Stromal cell of bone marrow (primary cell): ENCODE data around the gene CYP2U1.
"Not testable (repeated sequence)": the region's sequence is repeated elsewhere in the genome, so short reads cannot be mapped to it uniquely, and the experiment has no call there.

Source experiments
- DNase-seq: peaks from one replicate; pipeline ENCODE4 v3.0.0-alpha.2; 2012; ENCODE audit warnings: low read depth

Gene CYP2U1

GRCh38 chr4:107922486-107923473 lies 8.6 kb upstream of the CYP2U1 start:
- DNase-seq: no peak

GRCh38 chr4:107925713-107926112 lies 5.6 kb upstream of the CYP2U1 start:
- DNase-seq: not testable (repeated sequence)

- DNase-seq: not testable (repeated sequence)
These were observed 4.5 kb upstream of the CYP2U1 start for GRCh38 chr4:107926875-107927274.

DNA sequence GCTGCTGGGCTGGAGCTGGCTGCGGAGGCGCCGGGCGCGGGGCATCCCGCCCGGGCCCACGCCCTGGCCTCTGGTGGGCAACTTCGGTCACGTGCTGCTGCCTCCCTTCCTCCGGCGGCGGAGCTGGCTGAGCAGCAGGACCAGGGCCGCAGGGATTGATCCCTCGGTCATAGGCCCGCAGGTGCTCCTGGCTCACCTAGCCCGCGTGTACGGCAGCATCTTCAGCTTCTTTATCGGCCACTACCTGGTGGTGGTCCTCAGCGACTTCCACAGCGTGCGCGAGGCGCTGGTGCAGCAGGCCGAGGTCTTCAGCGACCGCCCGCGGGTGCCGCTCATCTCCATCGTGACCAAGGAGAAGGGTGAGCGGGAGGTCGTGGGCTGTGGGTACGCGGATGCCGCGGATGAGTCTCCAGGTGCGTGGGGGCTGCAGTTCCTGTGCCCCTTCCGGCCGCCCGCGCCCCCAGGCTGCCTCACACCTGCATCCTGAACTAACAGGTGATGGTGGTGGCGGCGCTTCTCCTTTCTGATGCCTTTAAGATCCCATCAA lies 499 bp downstream of the CYP2U1 start:
- DNase-seq: no peak

DNA sequence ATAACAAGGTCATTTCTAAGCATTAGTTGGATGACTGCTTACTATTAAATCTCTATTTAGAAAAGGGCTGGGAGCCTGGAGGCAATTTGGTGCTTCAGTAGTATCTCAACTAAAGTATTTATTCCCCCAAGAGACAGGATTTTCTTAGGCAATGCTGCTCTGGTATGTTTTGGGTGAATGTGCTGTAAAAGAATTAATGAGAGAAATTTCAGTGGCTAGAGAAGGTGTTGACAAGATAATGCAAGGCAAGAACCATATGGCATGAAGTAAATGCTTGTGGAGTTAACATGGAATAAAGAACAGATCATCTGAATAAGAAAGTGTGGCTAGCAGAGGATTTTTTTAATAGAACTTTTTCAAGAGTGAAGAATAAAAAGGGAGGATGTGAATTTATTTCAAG lies 3.9 kb downstream of the CYP2U1 start:
- no peak for DNase-seq

DNA sequence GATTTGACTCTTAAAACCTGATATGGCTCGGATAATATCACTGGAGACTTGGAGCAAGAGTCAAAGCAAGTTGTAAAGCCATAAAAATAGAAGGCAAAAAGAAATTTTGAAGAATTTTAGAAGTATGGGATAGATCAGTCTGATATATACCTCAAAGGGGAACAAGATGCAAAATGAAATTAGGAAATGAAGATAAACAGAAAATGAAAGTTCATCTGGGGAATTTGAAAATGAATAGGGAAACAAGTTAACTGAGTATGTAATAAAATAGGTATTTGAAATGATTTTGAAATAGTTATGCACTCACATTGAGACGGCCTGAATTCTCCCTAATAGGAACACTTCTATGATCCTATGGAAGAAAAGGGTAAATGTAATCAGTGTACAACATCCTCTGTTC lies 5.7 kb downstream of the CYP2U1 start:
- DNase-seq: no peak

DNA sequence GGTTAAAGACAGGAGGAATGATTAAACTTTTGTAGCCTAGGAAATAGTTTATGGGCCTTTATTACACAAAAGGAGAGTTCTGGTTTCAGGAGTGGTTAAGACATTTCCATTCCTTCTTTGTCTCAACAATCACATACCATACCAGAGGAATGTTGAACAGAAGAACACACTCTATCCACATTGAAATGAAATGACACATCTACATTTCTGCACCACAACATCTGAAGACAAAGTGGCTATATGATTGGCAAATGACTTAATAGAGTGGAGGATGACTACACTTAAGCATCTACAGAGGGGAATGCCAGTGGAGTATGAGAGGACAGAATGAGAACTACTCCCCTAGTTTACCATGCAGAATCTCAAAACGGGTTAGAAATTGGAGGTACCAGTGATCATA lies 8.0 kb downstream of the CYP2U1 start:
- no peak for DNase-seq

GRCh38 chr4:107945809-107946208 lies 14.5 kb downstream of the CYP2U1 start:
- no peak for DNase-seq

DNA sequence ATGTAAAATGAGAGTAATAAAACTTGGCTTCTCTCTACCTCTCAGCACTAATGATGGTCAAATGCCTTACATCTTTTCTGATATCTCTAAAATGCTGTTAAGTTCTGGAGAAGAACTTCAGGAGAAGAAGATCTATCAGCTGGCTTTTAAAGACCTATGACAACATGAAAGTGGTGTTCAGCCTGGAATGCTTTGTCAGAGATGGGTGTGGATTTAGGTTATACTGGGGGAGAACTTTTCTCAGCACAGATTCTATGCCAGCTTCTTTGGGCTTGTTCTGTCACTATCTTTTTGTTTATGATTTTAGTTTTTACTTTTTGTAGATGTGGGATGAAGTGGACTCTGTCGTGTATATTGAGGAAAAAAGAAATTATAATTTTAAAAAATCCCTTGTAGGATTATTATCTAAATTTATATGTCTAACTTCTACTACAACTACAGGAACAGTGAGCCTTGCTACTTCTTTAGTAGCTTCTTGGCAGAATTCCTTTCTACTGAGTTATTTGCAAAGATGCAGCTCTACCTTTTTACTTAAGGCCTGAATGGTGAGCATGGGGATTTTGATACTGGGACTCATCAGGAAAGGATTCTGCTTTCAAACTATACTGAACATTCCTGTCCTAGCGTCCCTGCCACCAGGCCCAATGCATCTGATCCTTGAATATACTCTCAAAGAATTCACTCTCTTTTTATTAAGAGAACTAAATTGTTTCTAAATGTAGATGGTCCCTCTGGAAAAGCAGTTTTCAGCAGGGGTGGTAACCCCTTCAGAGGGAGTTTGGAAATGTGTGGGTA lies 19.6 kb downstream of the CYP2U1 start:
- DNase-seq: no peak

DNA sequence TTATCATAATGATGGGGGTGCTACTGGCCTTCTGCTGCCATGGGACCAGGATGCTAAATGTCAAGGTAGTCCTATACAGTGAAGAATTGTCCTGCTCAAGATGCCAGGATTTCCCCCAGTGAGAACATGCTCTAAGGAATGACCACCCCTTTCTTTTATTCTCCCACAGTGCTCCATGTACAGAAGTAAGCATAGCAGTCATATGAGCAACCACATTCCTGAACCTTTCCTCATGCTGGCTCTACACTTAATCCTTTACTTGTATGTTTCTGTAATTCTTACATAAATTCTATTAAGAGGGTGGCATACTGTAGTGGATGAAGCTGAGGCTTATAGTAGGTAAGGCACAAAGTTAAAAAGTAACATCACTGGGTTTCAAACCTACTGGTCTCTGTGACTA lies 20.2 kb downstream of the CYP2U1 start:
- peak; percentile 26 for DNase-seq

DNA sequence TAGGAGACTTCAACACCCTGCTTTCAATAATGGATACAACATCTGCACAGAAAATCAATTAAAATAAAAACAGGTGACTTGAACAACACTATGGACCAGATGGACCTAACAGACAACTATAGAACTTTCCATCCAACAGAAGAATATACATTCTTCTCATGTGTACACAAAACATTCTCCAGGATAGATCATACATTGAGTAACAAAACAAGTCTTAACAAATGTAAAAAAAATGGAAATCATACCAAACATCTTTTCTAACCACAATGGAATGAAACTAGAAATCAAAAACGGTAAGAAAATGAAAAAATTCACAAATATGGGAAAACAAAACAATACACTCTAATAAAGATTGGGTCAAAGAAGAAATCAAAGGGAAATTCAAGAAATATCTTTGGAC lies 24.7 kb downstream of the CYP2U1 start:
- DNase-seq: no peak

DNA sequence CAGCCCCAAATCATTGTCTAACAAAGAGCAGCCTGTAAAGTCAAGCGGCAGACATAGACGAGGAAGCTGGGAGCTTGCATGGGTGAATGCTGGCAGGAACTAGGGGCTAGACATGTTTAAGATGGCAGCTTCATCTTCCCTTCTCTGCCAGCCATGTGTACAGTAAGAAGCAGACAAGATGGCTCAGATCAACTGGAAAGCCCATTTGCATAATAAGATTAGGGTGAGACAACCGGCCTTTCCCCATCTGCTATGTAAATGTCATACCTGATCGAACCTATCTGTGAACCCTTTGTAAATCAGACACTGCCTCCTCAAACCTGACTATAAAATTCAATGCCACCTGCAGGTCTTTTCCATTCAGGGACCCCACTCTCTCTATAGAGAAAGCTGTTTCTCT lies 35.6 kb downstream of the CYP2U1 start:
- DNase-seq: no peak

GRCh38 chr4:107967519-107967918 lies 36.2 kb downstream of the CYP2U1 start:
- not testable (repeated sequence) for DNase-seq

DNA sequence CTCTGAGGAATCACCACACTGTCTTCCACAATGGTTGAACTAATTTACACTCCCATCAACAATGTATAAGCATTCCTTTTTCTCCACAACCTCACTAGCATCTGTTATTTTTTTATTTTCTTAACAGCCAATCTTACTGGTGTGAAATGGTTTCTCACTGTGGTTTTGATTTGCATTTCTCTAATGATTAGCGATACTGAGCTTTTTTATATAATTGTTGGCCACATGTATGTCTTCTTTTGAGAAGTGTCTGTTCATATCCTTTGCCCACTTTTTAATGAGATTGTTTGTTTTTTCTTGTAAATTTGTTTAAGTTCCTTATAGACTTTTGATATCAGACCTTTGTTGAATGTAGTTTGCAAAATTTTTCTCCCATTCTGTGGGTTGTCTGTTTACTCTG lies 36.6 kb downstream of the CYP2U1 start:
- DNase-seq: not testable (repeated sequence)

DNA sequence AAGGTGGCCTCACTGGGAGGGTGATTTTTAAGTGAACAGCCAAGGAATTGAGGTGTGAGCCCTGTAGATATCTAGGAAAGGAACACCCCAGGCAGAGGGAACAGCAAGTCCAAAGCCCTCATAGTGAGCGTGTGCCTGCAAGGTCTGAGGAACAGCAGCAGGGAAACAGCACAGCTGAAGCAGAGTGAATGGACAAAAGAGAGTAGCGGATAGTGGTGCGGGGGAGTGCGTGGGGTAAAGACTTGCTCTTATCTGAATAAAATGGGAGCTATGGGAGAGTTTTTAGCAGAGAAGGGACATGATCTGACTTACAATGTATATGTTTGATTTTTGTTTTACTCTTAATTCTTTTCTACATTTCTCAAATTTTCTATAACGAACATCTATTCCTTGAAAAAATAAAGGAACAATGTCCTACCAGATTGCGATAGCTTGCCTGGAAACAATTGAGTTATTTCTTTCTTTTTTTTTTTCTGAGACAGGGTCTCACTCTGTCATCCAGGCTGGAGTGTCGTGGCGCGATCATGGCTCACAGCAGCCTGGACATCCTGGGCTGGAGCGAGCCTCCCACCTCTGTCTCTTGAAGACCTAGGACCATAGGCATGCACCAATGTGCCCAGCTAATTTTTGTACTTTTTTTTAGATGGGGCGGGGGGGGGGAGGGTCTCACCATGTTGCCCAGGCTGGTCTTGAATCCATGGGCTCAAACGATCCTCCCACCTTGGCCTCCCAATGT lies 38.9 kb downstream of the CYP2U1 start:
- no peak for DNase-seq

DNA sequence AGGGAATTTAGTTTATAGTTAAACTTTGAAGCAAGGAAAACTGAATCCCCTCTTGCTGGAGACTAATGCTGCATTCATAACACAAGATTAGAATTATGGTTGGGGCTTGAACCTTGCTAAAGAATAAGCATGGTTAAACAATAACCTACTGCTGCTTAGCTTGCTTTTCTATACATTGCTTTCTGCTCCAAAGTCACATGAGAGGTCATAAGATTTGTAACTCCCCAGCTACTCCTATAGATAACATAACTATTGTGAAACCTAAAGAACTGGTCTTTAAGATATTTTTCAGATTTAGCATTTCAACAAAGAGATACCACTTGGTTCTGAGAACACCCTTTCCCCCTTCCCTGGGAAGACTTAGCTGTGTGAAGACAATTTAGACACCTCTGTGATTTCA lies 41.3 kb downstream of the CYP2U1 start:
- DNase-seq: no peak

DNA sequence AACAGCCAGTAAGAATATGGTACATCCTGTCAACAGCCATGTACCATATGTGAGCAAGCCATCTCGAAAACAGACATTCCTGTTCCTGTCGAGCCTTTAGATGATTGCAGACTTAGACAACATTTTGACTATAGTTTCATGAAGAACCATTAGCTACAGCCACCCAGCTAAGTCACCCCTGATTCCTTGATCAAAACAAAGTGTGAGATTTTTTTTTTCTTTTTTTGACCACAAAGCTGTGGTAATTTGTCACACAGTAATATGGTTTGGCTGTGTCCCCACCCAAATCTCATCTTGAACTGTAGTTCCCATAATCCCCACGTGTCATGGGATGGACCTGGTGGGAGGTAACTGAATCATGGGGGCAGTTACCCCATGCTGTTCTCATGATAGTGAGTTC lies 43.2 kb downstream of the CYP2U1 start:
- DNase-seq: no peak

GRCh38 chr4:107977482-107977881 lies 46.1 kb downstream of the CYP2U1 start:
- DNase-seq: no peak

DNA sequence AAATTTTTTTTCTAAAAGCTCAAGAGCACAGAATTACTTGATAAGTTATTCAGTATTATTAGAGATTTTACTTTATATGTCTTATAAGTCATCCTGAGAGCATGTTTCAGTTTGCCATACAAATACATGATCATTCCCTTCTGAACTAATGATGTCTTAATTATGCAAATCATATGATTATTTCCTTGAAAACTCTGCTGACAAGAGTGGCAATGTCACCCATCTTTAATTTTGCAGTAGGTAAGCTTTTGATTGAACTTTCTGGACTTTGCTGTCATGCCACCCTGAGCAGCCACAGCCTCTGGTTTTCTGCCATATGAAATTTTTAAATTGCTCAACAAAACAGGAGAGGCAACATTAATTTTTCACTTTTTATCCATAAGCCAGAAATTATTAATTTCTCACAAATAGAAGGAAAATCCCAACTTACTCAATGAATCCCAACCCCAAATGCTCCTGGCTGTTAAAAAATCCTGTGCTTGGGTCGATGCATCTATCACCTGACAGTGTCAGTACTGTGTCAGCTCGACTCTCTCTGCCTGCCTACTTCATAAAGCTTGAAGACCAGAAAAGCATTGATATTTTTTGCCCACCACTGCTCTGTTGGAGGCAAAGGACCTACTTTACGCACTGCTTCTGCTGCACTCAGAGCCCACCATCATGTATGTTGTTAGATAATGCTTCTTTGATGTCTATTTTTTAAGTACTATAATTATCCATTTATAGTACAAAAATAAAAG lies 46.8 kb downstream of the CYP2U1 start:
- no peak for DNase-seq

GRCh38 chr4:107978716-107979451 lies 47.5 kb downstream of the CYP2U1 start:
- no peak for DNase-seq
